HG03135 (cell line): Measurements from ENCODE around the gene NAA38.
"Not testable (repeated sequence)": the region's sequence is repeated elsewhere in the genome, so short reads cannot be mapped to it uniquely, and the experiment has no call there.

Experiments
- ATAC-seq: cut with Tn5 transposase; IDR thresholded peaks from one replicate; pipeline ENCODE4 v1.9.1; 2021; ENCODE audit warnings: mild to moderate bottlenecking, moderate library complexity; ENCODE audit not compliant: unreplicated experiment

NAA38 gene

DNA sequence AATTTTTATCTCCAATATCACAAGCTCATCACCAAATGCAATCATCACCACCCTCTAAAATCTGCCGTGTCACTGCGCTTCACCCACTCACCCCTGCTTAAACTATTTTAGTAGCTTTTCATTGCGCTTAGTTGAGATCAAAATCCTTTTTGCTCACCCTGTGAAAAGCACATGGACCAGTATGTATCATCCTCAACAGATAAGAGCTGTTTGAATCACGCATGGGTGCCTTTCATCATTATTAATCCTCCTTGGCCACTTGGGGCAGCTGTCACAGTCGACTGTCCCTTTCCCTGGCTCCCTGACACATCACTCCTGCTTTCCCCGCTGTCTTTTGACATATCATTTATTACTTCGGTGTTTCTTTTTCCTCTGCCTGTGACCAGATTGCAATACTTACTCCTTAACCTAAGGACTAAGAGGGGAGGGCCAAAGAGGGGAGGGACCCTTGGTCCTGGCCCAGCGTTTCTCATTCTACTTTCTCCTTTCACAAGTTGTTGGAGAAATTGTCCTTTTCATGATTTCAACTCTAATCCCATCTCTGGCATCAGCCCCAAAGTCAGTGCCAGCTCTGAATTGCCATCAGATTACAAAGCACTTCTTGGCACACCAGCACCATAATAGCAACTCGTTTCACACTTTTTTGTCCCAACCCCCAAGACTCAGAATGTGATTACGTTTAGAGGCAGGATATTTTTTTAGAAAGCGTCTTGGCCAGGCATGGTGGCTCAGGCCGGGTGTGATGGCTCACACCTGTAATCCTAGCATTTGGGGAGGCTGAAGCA, 32.0 kb downstream of the NAA38 start:
- ATAC-seq: no peak

- ATAC-seq: no peak
Measured at GRCh38 chr17:7824021-7824924, 33.1 kb downstream of the NAA38 start.

GRCh38 chr17:7823581-7824001, 33.8 kb downstream of the NAA38 start:
- no peak for ATAC-seq

DNA sequence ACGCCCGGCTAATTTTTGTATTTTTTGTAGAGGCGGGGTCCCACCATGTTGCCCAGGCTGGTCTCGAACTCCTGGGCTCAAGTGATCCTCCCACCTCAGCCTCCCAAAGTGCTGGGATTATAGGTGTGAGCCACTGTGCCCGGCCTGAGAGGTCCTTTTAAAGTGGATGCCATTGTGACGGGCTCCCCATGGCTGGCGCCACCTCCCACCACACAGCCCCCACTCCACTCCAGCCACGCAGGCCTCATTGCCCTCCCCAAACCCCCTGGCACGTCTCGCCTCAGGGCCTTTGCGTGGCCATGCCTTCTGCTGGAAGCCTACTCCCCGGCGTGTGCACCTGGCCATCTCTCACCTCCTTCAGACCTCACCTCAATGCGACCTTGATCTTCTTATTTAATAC, 35.2 kb downstream of the NAA38 start:
- ATAC-seq: no peak

DNA sequence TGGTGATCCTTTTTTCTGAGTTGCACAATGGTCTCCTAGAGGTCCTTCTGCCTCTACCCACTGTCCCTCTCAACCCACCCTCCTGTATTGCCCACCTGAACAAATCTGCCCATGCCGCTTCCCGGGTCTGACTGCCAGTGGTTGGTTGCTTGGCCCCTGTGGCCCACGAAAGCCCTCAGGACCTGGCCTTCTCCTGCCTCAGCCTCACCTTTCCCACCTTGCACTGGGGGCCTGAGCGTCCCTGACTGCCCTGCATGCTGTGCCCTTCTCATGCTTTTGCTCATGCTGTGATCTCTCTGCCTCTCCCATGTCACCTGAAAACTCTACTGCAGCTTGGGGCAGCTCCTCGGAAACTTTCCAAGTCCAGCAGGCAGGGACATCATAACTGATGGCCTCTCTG, 37.1 kb downstream of the NAA38 start:
- no peak for ATAC-seq

GRCh38 chr17:7818746-7819645, 38.4 kb downstream of the NAA38 start:
- no peak for ATAC-seq

- ATAC-seq: no peak
Measured at GRCh38 chr17:7818026-7818425, 39.3 kb downstream of the NAA38 start.

GRCh38 chr17:7817643-7817964, 39.8 kb downstream of the NAA38 start:
- no peak for ATAC-seq

DNA sequence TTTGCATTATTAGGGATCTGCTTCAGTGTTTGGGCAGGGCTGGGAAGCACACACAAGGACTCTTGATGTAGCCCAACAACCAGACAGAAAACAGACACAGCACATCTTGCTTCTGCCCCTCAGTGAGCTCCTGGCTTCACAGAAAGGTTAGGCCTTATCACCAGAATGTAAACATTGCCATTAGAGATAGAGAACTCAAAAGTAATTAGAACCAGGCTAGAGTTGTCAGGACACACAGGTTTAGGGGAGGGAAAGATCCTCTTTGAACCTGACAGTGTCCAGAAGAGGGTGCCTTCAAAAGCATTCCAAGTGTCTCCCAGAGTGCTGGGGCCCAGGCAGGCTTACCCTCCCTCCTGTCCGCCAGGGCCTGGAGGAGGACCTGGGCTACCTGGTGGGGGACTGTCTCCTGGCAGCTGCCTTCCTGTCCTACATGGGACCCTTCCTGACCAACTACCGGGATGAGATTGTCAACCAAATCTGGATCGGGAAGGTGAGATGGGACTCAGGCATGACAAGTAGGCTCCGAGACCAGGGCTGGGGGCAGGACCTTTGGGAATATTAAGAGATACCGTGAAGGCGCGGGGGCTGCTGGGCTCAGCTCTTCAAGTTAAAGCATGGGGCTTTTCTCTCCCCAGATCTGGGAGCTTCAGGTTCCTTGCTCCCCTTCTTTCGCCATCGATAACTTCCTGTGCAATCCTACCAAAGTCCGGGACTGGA, 40.3 kb downstream of the NAA38 start:
- ATAC-seq: no peak

DNA sequence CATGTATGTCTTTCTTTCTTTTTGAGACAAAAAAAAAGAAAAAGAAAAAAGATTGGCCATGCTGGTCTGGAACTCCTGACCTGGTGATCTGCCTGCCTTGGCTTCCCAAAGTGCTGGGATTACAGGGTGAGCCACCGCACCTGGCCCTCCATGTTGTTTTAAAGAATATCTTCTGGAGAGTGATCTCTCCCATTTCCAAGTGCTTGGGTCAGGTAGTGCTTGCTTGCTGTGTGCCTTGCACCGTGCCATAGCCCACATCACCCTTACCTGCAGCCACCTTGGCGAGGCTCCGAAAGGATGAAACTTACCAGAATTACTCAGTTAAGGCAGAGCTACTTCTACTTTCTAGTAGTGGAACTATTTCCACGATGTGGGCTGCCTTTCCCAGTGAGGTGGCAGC, 42.4 kb downstream of the NAA38 start:
- no peak for ATAC-seq

DNA sequence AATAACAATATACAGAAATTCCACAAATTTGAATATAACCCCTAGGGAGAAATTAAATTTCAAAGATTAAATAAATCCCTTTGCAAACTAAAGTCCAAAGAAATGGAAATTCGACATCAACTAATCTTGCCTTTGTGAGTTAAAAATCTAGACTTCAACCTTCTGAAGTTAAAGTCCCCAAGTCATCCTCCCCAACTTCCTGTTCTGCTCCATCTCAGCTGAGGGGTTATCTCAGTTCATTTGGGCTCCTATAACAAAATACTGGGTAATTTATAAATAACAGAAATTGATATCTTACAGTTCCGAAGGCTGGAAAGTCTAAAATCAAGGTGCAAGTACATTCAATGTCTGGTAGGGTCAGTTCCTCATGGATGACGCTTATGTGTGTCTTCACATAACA, 46.1 kb downstream of the NAA38 start:
- ATAC-seq: no peak

- not testable (repeated sequence) for ATAC-seq
Measured at GRCh38 chr17:7809791-7810343, 47.5 kb downstream of the NAA38 start.

- ATAC-seq: no peak
Measured at GRCh38 chr17:7809086-7809790, 48.1 kb downstream of the NAA38 start.

DNA sequence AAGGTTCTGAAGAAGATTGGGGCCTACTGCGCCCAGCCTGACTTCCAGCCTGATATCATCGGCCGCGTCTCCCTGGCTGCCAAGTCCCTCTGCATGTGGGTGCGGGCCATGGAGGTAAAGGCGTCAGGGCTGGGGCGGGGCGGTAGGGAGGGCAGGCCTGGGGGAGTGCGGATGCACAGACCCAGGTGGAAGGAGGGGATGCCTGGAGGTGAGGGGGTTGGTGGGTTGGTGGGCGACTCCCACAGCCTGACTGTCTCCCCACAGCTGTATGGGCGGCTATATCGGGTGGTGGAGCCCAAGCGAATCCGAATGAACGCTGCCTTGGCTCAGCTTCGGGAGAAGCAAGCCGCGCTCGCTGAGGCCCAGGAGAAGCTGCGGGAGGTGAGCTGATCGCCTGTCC, 50.2 kb downstream of the NAA38 start:
- no peak for ATAC-seq
